ENCODE data around the gene PRKN. TPM values are rescaled to one million over a fixed set of nuclear protein-coding genes. Genes with fewer than 3 reads are reported as not detected.

The PRKN gene
- total RNA-seq, 1 donor from 2014 or later = 25.5 TPM

- Histone ChIP-seq H3K36me3 (no peaks in the 10 kb centered on the region), H3K4me3 (no peak overlapping the region), H3K4me1 (no peaks in the 10 kb centered on the region), H3K9me3 (replicated peaks) (no peaks in the 10 kb centered on the region), H3K27ac (replicated peaks) (no peak overlapping the region), H3K27me3 (ENCODE audit: low read depth) (no peaks in the 10 kb centered on the region)
- no peak for DNase-seq
- no peak for TF ChIP-seq CTCF (IDR thresholded peaks at IDR 0.05; ENCODE audit: borderline replicate concordance)
- intact Hi-C loops (cut with micrococcal nuclease) = no loop called here
These were observed 508.3 kb downstream of the PRKN start for GRCh38 chr6:162219266-162219665.

DNA sequence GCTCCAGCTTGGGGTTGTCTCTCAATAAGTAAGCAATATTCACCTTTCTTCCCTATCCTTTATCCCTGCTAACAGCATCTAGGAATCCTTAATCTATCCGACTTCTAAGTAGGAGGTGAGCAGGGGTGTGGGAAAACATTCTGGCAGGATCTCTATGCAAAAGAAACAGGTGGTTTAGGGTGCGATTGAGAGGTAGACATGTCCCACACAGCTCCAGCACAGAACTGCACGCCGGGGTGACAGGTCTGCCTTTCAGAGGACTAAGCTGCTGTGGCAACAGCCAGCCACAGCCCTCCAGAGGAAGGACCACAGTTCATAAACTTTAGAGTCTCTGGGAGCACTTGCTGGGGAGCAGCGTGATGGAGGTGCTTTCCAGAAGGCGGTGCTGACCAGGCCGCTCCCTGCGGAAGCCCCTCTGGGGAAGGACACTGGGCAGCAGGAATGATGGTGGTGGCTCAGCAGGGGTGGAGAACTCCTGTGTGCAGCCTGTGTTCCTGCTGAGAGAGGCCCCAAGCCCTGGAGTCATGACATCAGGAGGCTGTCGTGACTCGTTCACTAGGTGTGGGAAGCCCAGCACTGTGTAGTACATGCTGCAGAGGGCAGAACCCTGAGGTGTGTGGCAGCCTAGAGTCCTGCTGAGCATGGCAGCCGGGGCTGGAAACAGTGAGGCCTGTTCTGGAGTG is 509.6 kb downstream of the PRKN start:
- no peak for DNase-seq
- Histone ChIP-seq H3K4me3 (no peak overlapping the region), H3K9me3 (replicated peaks) (no peaks in the 10 kb centered on the region), H3K36me3 (no peaks in the 10 kb centered on the region), H3K27ac (replicated peaks) (no peak overlapping the region), H3K27me3 (ENCODE audit: low read depth) (no peaks in the 10 kb centered on the region), H3K4me1 (no peaks in the 10 kb centered on the region)
- TF ChIP-seq CTCF (IDR thresholded peaks at IDR 0.05; ENCODE audit: borderline replicate concordance) = no peak
- intact Hi-C loops (cut with micrococcal nuclease) = no loop called here

GRCh38 chr6:162217058-162217457 is 510.5 kb downstream of the PRKN start:
- Histone ChIP-seq H3K9me3 (replicated peaks) (no peaks in the 10 kb centered on the region), H3K36me3 (no peaks in the 10 kb centered on the region), H3K4me1 (peaks cover under 1% of the 10 kb centered on the region), H3K27ac (replicated peaks) (no peak overlapping the region), H3K27me3 (ENCODE audit: low read depth) (no peaks in the 10 kb centered on the region), H3K4me3 (no peak overlapping the region)
- intact Hi-C loops (cut with micrococcal nuclease) = no loop called here
- DNase-seq = no peak
- TF ChIP-seq CTCF (IDR thresholded peaks at IDR 0.05; ENCODE audit: borderline replicate concordance) = no peak

DNA sequence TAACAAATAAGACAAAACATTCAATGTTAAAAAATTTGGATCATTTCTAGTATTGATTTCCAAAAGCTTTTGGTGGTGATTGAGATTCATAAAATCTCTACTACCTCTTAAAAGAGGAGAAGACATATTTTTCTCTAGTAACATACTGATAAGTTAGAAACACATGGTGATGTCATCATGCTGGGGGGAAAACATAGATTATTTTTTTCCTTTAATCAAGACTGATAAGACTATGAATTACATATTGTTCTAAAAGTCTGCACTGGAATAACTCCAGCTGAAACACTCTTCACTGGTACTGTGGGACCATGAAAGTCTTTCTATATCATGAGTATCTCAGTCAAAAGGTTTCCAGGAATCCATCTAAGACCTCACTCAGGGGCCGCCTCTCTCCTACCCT is 515.8 kb downstream of the PRKN start:
- no peak overlapping the region for H3K27ac ChIP-seq (replicated peaks)
- intact Hi-C loops (cut with micrococcal nuclease) = no loop called here
- H3K9me3 ChIP-seq (replicated peaks) = peaks cover 6% of the 10 kb centered on the region
- DNase-seq = no peak
- TF ChIP-seq CTCF (IDR thresholded peaks at IDR 0.05; ENCODE audit: borderline replicate concordance) = no peak
- H3K4me3 ChIP-seq = no peak overlapping the region
- H3K36me3 ChIP-seq = no peaks in the 10 kb centered on the region
- no peaks in the 10 kb centered on the region for H3K27me3 ChIP-seq (ENCODE audit: low read depth)
- H3K4me1 ChIP-seq = peaks cover 14% of the 10 kb centered on the region

DNA sequence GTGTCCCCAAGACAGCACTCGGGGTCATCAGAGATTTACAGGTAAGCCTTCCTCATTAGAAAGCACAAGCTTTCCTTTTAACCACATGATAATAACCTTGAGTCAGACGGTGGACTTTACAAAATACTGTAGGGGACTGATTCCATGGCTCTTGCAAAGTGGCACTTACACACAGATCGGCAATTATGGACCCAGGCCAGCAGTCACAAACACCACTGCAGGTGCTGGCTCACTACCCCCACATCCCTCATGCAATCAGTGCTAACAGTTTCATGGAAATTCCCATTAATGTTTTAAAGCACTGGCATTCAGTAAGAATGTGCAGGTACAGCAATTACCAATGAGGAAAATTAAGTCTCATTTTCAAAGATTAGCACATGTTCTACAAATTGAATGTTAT is 516.5 kb downstream of the PRKN start:
- DNase-seq = no peak

More for the DNA sequence above, 516.5 kb downstream of the PRKN start:
- Histone ChIP-seq H3K27me3 (ENCODE audit: low read depth) (no peaks in the 10 kb centered on the region), H3K27ac (replicated peaks) (no peak overlapping the region), H3K9me3 (replicated peaks) (peaks cover 6% of the 10 kb centered on the region), H3K36me3 (no peaks in the 10 kb centered on the region), H3K4me1 (peaks cover 14% of the 10 kb centered on the region), H3K4me3 (no peak overlapping the region)
- no peak for TF ChIP-seq CTCF (IDR thresholded peaks at IDR 0.05; ENCODE audit: borderline replicate concordance)
- intact Hi-C loops (cut with micrococcal nuclease) = no loop called here
